ENCODE measurements around the gene UCK1.

Gene UCK1

GRCh38 chr9:131521822-131522221 is 9.2 kb downstream of the UCK1 start:
- Histone ChIP-seq H3K27me3 (replicated peaks) (no peaks in the 10 kb centered on the region), H3K27ac (no peak overlapping the region), H3K4me3 (ENCODE audit: low read depth, low read length) (no peak overlapping the region), H3K36me3 (replicated peaks) (peaks cover 57% of the 10 kb centered on the region)
- in situ Hi-C loops (cut with HindIII; ENCODE audit: low pct_ligation_motif_present, low sequenced_read_pairs) = no loop called here
- TF ChIP-seq CTCF (IDR thresholded peaks at IDR 0.05; ENCODE audit: low read depth, low read length, missing control alignments) = no peak
- DNase-seq = no peak

GRCh38 chr9:131521203-131521602 is 9.9 kb downstream of the UCK1 start:
- TF ChIP-seq CTCF (IDR thresholded peaks at IDR 0.05; ENCODE audit: low read depth, low read length, missing control alignments) = no peak

GRCh38 chr9:131520503-131520902 is 10.6 kb downstream of the UCK1 start:
- Histone ChIP-seq H3K27me3 (replicated peaks) (no peaks in the 10 kb centered on the region), H3K36me3 (replicated peaks) (peaks cover 63% of the 10 kb centered on the region)
- in situ Hi-C loops (cut with HindIII; ENCODE audit: low pct_ligation_motif_present, low sequenced_read_pairs) = no loop called here

More at GRCh38 chr9:131521203-131521602, 9.9 kb downstream of the UCK1 start:
- Histone ChIP-seq H3K36me3 (replicated peaks) (peaks cover 63% of the 10 kb centered on the region), H3K27me3 (replicated peaks) (no peaks in the 10 kb centered on the region), H3K27ac (no peak overlapping the region), H3K4me3 (ENCODE audit: low read depth, low read length) (no peak overlapping the region)
- in situ Hi-C loops (cut with HindIII; ENCODE audit: low pct_ligation_motif_present, low sequenced_read_pairs) = no loop called here
- DNase-seq = no peak

GRCh38 chr9:131518553-131518952 is 12.5 kb downstream of the UCK1 start:
- no peak overlapping the region for H3K4me3 ChIP-seq (ENCODE audit: low read depth, low read length)
- DNase-seq = no peak
- no peaks in the 10 kb centered on the region for H3K27me3 ChIP-seq (replicated peaks)
- no peak overlapping the region for H3K27ac ChIP-seq
- no peak for TF ChIP-seq CTCF (IDR thresholded peaks at IDR 0.05; ENCODE audit: low read depth, low read length, missing control alignments)
- peaks cover 65% of the 10 kb centered on the region for H3K36me3 ChIP-seq (replicated peaks)
- in situ Hi-C loops (cut with HindIII; ENCODE audit: low pct_ligation_motif_present, low sequenced_read_pairs) = no loop called here

More at GRCh38 chr9:131520503-131520902, 10.6 kb downstream of the UCK1 start:
- TF ChIP-seq CTCF (IDR thresholded peaks at IDR 0.05; ENCODE audit: low read depth, low read length, missing control alignments) = no peak
- DNase-seq = no peak
- Histone ChIP-seq H3K27ac (no peak overlapping the region), H3K4me3 (ENCODE audit: low read depth, low read length) (no peak overlapping the region)

- TF ChIP-seq CTCF (IDR thresholded peaks at IDR 0.05; ENCODE audit: low read depth, low read length, missing control alignments) = no peak
- no peak overlapping the region for H3K4me3 ChIP-seq (ENCODE audit: low read depth, low read length)
- peaks cover 63% of the 10 kb centered on the region for H3K36me3 ChIP-seq (replicated peaks)
- in situ Hi-C loops (cut with HindIII; ENCODE audit: low pct_ligation_motif_present, low sequenced_read_pairs) = no loop called here
- H3K27me3 ChIP-seq (replicated peaks) = no peaks in the 10 kb centered on the region
- no peak overlapping the region for H3K27ac ChIP-seq
- no peak for DNase-seq
These were observed 13.3 kb downstream of the UCK1 start for GRCh38 chr9:131517761-131518190.

GRCh38 chr9:131516930-131517329 is 14.1 kb downstream of the UCK1 start:
- in situ Hi-C loops (cut with HindIII; ENCODE audit: low pct_ligation_motif_present, low sequenced_read_pairs) = no loop called here

More at GRCh38 chr9:131516930-131517329, 14.1 kb downstream of the UCK1 start:
- Histone ChIP-seq H3K27me3 (replicated peaks) (no peaks in the 10 kb centered on the region), H3K4me3 (ENCODE audit: low read depth, low read length) (no peak overlapping the region), H3K27ac (no peak overlapping the region), H3K36me3 (replicated peaks) (peaks cover 65% of the 10 kb centered on the region)
- DNase-seq = no peak
- TF ChIP-seq CTCF (IDR thresholded peaks at IDR 0.05; ENCODE audit: low read depth, low read length, missing control alignments) = no peak

Data from brain microvascular endothelial cell (primary cell).